ENCODE data around the gene IGFLR1. TPM values are rescaled to one million over a fixed set of nuclear protein-coding genes. Genes with fewer than 3 reads are reported as not detected.

IGFLR1 gene
- total RNA-seq, 1 donor from 2014 or later: 2.4 TPM

- DNase-seq (ENCODE audit: low read depth) (peak; percentile 30), FAIRE-seq (no peak)
- peaks cover 18% of the 10 kb centered on the region for H3K4me1 ChIP-seq (ENCODE audit: insufficient read depth, low read length)
- Mint-ChIP-seq H3K4me1 (ENCODE audit: low read depth, unreplicated experiment) (peaks cover 6% of the 10 kb centered on the region), H3K4me3 (ENCODE audit: unreplicated experiment) (peak overlapping the region; percentile 93), H3K36me3 (ENCODE audit: low read depth, unreplicated experiment) (peaks cover 9% of the 10 kb centered on the region), H3K9me3 (ENCODE audit: unreplicated experiment) (no peaks in the 10 kb centered on the region), H3K27ac (ENCODE audit: unreplicated experiment) (peak overlapping the region; percentile 87), H3K27me3 (ENCODE audit: low read depth, unreplicated experiment) (peaks cover 6% of the 10 kb centered on the region)
- H3K27me3 ChIP-seq (ENCODE audit: insufficient read depth, low read length): peaks cover 2% of the 10 kb centered on the region
- H4K20me1 ChIP-seq (ENCODE audit: insufficient read depth, low read length): peaks cover 27% of the 10 kb centered on the region
- peak overlapping the region; percentile 98 for H2AFZ ChIP-seq (ENCODE audit: low read depth, low read length)
- TF ChIP-seq CTCF (IDR thresholded peaks at IDR 0.05; ENCODE audit: insufficient read depth, low read depth, low read length) (no peak), EZH2 (IDR thresholded peaks at IDR 0.05; ENCODE audit: insufficient read depth, low read length) (no peak)
- H3K4me3 ChIP-seq (ENCODE audit: insufficient read depth, low read depth, low read length): peak overlapping the region; percentile 66
- H3K4me2 ChIP-seq (ENCODE audit: low read length): peak overlapping the region; percentile 91
- peak overlapping the region; percentile 28 for H3K27ac ChIP-seq (ENCODE audit: low read depth, low read length)
- H3K9ac ChIP-seq (ENCODE audit: low read length): peak overlapping the region; percentile 79
- no peaks in the 10 kb centered on the region for H3K36me3 ChIP-seq (ENCODE audit: insufficient read depth, low read length)
- H3K79me2 ChIP-seq (ENCODE audit: insufficient read depth, low read length): peaks cover 28% of the 10 kb centered on the region
- H3K9me3 ChIP-seq (ENCODE audit: insufficient read depth, low read depth, low read length): no peaks in the 10 kb centered on the region
Observed at GRCh38 chr19:35715981-35716800, 26.1 kb downstream of the IGFLR1 start.

GRCh38 chr19:35715355-35715809 lies 26.9 kb downstream of the IGFLR1 start:
- H3K27ac ChIP-seq (ENCODE audit: low read depth, low read length): no peak overlapping the region
- H3K9ac ChIP-seq (ENCODE audit: low read length): no peak overlapping the region
- H3K9me3 ChIP-seq (ENCODE audit: insufficient read depth, low read depth, low read length): no peaks in the 10 kb centered on the region
- no peak overlapping the region for H3K4me3 ChIP-seq (ENCODE audit: insufficient read depth, low read depth, low read length)
- peaks cover 18% of the 10 kb centered on the region for H3K4me1 ChIP-seq (ENCODE audit: insufficient read depth, low read length)
- peak overlapping the region; percentile 91 for H3K4me2 ChIP-seq (ENCODE audit: low read length)
- Mint-ChIP-seq H3K9me3 (ENCODE audit: unreplicated experiment) (no peaks in the 10 kb centered on the region), H3K27me3 (ENCODE audit: low read depth, unreplicated experiment) (peaks cover 6% of the 10 kb centered on the region), H3K4me1 (ENCODE audit: low read depth, unreplicated experiment) (peaks cover 6% of the 10 kb centered on the region), H3K27ac (ENCODE audit: unreplicated experiment) (no peak overlapping the region), H3K4me3 (ENCODE audit: unreplicated experiment) (no peak overlapping the region), H3K36me3 (ENCODE audit: low read depth, unreplicated experiment) (peaks cover 9% of the 10 kb centered on the region)
- DNase-seq (ENCODE audit: low read depth) (no peak), FAIRE-seq (no peak)
- H3K36me3 ChIP-seq (ENCODE audit: insufficient read depth, low read length): no peaks in the 10 kb centered on the region
- H4K20me1 ChIP-seq (ENCODE audit: insufficient read depth, low read length): peaks cover 21% of the 10 kb centered on the region
- peaks cover 2% of the 10 kb centered on the region for H3K27me3 ChIP-seq (ENCODE audit: insufficient read depth, low read length)
- no peak overlapping the region for H2AFZ ChIP-seq (ENCODE audit: low read depth, low read length)
- H3K79me2 ChIP-seq (ENCODE audit: insufficient read depth, low read length): peaks cover 23% of the 10 kb centered on the region
- TF ChIP-seq CTCF (IDR thresholded peaks at IDR 0.05; ENCODE audit: insufficient read depth, low read depth, low read length) (no peak), EZH2 (IDR thresholded peaks at IDR 0.05; ENCODE audit: insufficient read depth, low read length) (no peak)

All from astrocyte (in vitro differentiated cells and primary cell).